ENCODE results near the gene HFE. TPM values are rescaled to one million over a fixed set of nuclear protein-coding genes. Genes with fewer than 3 reads are reported as not detected.

The HFE gene
- total and polyA plus RNA-seq, 2 of the 13 experiments (the other 11 are each of a cell fraction or from before 2014, with no cell fraction given): 3.7 to 6.3 TPM

DNA sequence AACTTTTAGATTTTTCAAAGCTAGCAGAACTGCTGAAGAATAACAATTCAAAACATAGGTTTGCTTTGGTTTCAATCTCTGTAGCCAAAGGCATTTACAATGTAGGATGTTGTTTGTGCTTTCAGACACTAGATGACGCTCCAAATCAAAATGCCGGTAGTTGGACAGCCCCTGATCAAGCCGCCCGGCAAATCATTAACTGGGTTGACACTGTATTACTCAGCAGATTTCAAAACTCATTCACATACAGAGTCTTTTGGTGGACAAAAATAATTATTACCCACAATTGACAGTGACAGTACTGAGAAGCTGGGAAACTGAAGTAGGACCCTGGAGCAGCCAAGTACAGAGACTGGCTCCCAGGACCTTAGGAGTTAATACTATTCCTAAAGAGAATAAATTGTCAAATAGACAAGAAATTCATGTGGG, 21.3 kb upstream of the HFE start (continued):
- TF ChIP-seq, protein P1, sequence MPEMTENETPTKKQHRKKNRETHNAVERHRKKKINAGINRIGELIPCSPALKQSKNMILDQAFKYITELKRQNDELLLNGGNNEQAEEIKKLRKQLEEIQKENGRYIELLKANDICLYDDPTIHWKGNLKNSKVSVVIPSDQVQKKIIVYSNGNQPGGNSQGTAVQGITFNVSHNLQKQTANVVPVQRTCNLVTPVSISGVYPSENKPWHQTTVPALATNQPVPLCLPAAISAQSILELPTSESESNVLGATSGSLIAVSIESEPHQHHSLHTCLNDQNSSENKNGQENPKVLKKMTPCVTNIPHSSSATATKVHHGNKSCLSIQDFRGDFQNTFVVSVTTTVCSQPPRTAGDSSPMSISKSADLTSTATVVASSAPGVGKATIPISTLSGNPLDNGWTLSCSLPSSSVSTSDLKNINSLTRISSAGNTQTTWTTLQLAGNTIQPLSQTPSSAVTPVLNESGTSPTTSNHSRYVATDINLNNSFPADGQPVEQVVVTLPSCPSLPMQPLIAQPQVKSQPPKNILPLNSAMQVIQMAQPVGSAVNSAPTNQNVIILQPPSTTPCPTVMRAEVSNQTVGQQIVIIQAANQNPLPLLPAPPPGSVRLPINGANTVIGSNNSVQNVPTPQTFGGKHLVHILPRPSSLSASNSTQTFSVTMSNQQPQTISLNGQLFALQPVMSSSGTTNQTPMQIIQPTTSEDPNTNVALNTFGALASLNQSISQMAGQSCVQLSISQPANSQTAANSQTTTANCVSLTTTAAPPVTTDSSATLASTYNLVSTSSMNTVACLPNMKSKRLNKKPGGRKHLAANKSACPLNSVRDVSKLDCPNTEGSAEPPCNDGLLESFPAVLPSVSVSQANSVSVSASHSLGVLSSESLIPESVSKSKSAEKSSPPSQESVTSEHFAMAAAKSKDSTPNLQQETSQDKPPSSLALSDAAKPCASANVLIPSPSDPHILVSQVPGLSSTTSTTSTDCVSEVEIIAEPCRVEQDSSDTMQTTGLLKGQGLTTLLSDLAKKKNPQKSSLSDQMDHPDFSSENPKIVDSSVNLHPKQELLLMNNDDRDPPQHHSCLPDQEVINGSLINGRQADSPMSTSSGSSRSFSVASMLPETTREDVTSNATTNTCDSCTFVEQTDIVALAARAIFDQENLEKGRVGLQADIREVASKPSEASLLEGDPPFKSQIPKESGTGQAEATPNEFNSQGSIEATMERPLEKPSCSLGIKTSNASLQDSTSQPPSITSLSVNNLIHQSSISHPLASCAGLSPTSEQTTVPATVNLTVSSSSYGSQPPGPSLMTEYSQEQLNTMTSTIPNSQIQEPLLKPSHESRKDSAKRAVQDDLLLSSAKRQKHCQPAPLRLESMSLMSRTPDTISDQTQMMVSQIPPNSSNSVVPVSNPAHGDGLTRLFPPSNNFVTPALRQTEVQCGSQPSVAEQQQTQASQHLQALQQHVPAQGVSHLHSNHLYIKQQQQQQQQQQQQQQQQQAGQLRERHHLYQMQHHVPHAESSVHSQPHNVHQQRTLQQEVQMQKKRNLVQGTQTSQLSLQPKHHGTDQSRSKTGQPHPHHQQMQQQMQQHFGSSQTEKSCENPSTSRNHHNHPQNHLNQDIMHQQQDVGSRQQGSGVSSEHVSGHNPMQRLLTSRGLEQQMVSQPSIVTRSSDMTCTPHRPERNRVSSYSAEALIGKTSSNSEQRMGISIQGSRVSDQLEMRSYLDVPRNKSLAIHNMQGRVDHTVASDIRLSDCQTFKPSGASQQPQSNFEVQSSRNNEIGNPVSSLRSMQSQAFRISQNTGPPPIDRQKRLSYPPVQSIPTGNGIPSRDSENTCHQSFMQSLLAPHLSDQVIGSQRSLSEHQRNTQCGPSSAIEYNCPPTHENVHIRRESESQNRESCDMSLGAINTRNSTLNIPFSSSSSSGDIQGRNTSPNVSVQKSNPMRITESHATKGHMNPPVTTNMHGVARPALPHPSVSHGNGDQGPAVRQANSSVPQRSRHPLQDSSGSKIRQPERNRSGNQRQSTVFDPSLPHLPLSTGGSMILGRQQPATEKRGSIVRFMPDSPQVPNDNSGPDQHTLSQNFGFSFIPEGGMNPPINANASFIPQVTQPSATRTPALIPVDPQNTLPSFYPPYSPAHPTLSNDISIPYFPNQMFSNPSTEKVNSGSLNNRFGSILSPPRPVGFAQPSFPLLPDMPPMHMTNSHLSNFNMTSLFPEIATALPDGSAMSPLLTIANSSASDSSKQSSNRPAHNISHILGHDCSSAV (CRISPR knock-in tag; IDR thresholded peaks at IDR 0.05; ENCODE audit: borderline replicate concordance): no peak
- TF ChIP-seq, protein P2, sequence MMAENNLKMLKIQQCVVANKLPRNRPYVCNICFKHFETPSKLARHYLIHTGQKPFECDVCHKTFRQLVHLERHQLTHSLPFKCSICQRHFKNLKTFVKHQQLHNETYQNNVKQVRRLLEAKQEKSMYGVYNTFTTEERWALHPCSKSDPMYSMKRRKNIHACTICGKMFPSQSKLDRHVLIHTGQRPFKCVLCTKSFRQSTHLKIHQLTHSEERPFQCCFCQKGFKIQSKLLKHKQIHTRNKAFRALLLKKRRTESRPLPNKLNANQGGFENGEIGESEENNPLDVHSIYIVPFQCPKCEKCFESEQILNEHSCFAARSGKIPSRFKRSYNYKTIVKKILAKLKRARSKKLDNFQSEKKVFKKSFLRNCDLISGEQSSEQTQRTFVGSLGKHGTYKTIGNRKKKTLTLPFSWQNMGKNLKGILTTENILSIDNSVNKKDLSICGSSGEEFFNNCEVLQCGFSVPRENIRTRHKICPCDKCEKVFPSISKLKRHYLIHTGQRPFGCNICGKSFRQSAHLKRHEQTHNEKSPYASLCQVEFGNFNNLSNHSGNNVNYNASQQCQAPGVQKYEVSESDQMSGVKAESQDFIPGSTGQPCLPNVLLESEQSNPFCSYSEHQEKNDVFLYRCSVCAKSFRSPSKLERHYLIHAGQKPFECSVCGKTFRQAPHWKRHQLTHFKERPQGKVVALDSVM (CRISPR knock-in tag; IDR thresholded peaks at IDR 0.05): peak; percentile 51; the same call in 1 of the 2 replicates
- TF ChIP-seq JUN (CRISPR knock-in tag; IDR thresholded peaks at IDR 0.05): no peak
- no peak for TF ChIP-seq CHD2 (IDR thresholded peaks at IDR 0.05; ENCODE audit: low read depth, low read length)
- TF ChIP-seq, protein P3, sequence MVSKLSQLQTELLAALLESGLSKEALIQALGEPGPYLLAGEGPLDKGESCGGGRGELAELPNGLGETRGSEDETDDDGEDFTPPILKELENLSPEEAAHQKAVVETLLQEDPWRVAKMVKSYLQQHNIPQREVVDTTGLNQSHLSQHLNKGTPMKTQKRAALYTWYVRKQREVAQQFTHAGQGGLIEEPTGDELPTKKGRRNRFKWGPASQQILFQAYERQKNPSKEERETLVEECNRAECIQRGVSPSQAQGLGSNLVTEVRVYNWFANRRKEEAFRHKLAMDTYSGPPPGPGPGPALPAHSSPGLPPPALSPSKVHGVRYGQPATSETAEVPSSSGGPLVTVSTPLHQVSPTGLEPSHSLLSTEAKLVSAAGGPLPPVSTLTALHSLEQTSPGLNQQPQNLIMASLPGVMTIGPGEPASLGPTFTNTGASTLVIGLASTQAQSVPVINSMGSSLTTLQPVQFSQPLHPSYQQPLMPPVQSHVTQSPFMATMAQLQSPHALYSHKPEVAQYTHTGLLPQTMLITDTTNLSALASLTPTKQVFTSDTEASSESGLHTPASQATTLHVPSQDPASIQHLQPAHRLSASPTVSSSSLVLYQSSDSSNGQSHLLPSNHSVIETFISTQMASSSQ (IDR thresholded peaks at IDR 0.05; ENCODE audit: low read depth): peak; percentile 96
- TF ChIP-seq, protein P3 (CRISPR knock-in tag; IDR thresholded peaks at IDR 0.05; ENCODE audit: borderline replicate concordance): peak; percentile 96
- no peak for TF ChIP-seq ZBTB7B (CRISPR knock-in tag; IDR thresholded peaks at IDR 0.05)
- no peak for TF ChIP-seq ZNF768 (CRISPR knock-in tag; IDR thresholded peaks at IDR 0.05)
- TF ChIP-seq NR2F1 (CRISPR knock-in tag; IDR thresholded peaks at IDR 0.05): 0 out of 4 replicates have a peak, but pooled peaks of 1 of the 2 experiments have one; percentile 36
- no peak for TF ChIP-seq SOX6 (IDR thresholded peaks at IDR 0.05)
- peak; percentile 42 for TF ChIP-seq SOX6 (CRISPR knock-in tag; IDR thresholded peaks at IDR 0.05)
- TF ChIP-seq, protein P4, sequence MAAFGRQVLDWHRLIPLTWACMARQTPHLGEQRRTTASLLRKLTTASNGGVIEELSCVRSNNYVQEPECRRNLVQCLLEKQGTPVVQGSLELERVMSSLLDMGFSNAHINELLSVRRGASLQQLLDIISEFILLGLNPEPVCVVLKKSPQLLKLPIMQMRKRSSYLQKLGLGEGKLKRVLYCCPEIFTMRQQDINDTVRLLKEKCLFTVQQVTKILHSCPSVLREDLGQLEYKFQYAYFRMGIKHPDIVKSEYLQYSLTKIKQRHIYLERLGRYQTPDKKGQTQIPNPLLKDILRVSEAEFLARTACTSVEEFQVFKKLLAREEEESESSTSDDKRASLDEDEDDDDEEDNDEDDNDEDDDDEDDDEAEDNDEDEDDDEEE (CRISPR knock-in tag; IDR thresholded peaks at IDR 0.05): no peak
- TF ChIP-seq ZMYM4 (CRISPR knock-in tag; IDR thresholded peaks at IDR 0.05): peak; percentile 61
